Measurements from ENCODE around the gene OLFML2B.

The OLFML2B gene

DNA sequence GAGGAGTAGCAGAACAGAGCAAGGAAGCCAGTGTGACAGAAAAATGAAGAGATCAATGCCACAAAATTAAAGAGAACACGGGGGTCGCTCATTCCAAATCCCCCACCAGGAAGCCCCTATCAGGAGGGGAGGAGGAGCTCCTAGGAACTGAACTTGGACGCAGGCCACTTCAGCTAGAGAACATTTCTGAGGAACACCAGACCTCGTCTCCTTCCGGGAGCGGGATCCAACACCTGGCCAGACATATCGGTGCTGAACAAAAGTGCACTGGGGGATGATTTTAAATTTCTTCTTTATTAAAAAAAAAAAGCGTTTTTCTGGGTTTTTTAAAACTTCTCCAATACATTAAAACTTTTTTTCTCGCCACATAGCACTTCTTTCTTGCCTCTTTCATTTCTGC lies 40.8 kb downstream of the OLFML2B start:
- Mint-ChIP-seq H3K9me3 (peaks cover 8% of the 10 kb centered on the region), H3K36me3 (peaks cover 7% of the 10 kb centered on the region), H3K4me3 (no peak overlapping the region), H3K4me1 (no peaks in the 10 kb centered on the region), H3K27ac (no peak overlapping the region), H3K27me3 (no peaks in the 10 kb centered on the region)

DNA sequence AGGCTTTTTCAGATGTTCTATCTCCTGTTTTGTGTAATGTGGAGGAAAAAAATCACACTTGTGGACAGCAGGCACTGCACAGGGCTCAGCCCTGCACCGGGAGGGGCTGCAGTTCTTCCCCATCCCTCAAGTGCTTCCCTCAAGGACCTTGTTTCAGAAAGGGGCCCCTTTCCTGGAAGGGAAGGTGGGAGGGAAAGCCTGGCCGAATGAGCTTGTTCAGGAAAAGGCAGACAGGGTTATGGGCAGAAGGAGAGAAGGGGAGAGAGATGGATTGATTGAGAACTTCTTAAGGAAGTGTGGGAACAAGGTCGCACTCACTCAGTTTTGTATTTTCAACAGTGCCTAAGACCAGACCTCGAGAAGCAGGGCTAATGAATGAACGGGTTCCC lies 41.2 kb downstream of the OLFML2B start:
- no peak overlapping the region for H3K4me3 Mint-ChIP-seq
- no peaks in the 10 kb centered on the region for H3K27me3 Mint-ChIP-seq
- no peak overlapping the region for H3K27ac Mint-ChIP-seq
- H3K4me1 Mint-ChIP-seq, result no peaks in the 10 kb centered on the region
- peaks cover 5% of the 10 kb centered on the region for H3K9me3 Mint-ChIP-seq
- peaks cover 5% of the 10 kb centered on the region for H3K36me3 Mint-ChIP-seq

DNA sequence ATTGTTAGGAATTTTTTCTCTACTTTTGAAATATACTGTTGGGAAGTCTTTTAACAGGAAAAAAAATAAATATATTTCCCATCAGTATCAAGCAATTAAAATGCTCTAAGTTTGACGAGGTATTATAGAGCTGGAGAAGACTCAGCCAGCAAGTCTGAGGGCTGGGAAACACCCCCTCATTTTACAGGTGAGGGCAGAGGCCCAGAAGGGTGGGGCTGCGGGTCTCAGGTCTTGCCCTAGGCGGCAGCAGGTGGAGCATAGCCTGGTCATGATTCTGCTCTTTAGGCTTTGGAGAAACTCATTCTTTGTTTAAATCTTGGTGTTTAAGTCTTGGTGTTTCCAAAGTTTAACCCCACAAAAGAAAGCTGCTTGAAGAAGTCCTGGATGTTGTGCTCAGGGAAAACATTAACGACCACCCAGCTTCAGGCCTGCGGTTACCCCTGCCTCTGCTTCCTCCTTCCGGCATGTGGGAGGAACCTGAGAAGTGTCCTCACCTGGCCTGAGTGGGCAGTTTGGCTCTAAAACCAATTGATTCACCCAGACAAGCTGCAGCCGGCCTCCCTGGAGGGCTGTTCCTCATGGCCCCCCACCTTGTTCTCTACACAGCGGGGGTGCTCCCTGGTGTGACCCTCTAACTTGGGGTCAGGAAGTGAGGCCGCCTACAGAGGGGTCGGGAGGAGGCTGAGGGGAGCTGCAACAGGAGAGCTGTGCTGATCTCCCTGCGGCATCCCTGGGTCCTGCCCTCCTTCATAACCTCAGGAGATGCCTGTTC lies 41.7 kb downstream of the OLFML2B start:
- Mint-ChIP-seq H3K9me3 (no peaks in the 10 kb centered on the region), H3K27me3 (no peaks in the 10 kb centered on the region), H3K27ac (no peak overlapping the region), H3K4me1 (no peaks in the 10 kb centered on the region), H3K4me3 (no peak overlapping the region), H3K36me3 (peaks cover 2% of the 10 kb centered on the region)

DNA sequence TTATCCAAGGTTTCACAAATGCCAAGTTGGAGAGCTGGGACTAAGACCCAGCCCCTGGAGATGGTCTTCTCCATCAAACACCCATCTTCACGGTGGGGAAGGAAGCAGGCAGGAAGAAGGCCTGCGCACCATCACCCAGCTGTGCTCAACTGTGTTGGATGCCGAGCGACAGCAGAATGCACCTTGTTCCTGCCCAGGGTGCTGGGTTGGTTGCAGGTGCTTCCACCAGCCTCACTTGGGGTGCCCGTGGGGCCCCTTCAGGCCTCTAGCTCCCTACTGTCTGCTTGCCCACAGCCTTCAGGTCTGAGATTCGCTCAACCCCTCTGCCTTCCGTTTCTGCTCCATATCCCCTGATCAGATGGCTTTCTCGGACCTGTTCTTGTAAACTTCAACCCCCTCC lies 42.5 kb downstream of the OLFML2B start:
- H3K27me3 Mint-ChIP-seq, result no peaks in the 10 kb centered on the region
- H3K27ac Mint-ChIP-seq, result no peak overlapping the region

DNA sequence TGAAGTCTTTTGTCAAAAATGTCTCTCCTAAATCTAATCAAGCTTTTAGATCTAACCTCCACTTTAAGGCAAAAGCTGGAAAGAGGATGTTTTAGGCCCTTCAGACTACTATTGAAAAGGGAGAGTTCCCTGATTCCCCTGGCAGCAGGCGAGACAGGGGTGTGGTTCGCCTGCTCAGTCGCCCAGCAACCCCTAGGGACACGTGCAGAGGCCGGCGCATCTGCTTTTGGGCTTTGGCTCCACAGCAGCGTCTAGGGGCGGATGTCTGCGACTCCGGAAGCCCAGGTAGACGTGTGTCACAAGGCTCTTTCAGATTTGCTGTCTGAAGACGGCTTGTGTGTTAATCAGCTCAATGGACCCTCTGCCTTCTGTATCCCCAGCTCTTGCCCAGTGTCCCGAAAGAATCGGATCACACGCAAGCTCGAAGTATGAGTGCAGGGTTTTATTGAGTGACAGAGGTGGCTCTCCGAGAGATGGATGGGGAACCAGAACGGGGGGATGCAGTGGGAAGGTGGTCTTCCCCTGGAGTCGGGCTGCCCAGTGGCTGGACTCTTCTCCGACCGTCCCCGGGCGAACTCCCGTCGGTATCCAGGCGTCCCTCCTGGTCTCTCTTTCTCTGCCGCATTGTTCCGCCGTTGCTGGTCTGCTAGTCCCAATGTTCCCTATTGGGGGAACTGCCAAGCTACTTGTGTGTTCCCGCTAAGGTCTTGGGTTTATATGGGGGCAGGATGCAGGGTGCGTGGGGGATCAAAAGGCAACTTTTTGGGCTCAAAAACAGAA lies 45.5 kb downstream of the OLFML2B start:
- no peaks in the 10 kb centered on the region for H3K27me3 Mint-ChIP-seq
- H3K4me1 Mint-ChIP-seq, result peaks cover 4% of the 10 kb centered on the region
- H3K27ac Mint-ChIP-seq, result peak overlapping the region; percentile 8
- no peak overlapping the region for H3K4me3 Mint-ChIP-seq
- no peaks in the 10 kb centered on the region for H3K9me3 Mint-ChIP-seq
- H3K36me3 Mint-ChIP-seq, result peaks cover 4% of the 10 kb centered on the region

More for the DNA sequence above, 42.5 kb downstream of the OLFML2B start:
- H3K9me3 Mint-ChIP-seq, result no peaks in the 10 kb centered on the region
- H3K4me3 Mint-ChIP-seq, result no peak overlapping the region
- no peaks in the 10 kb centered on the region for H3K4me1 Mint-ChIP-seq
- peaks cover 2% of the 10 kb centered on the region for H3K36me3 Mint-ChIP-seq

DNA sequence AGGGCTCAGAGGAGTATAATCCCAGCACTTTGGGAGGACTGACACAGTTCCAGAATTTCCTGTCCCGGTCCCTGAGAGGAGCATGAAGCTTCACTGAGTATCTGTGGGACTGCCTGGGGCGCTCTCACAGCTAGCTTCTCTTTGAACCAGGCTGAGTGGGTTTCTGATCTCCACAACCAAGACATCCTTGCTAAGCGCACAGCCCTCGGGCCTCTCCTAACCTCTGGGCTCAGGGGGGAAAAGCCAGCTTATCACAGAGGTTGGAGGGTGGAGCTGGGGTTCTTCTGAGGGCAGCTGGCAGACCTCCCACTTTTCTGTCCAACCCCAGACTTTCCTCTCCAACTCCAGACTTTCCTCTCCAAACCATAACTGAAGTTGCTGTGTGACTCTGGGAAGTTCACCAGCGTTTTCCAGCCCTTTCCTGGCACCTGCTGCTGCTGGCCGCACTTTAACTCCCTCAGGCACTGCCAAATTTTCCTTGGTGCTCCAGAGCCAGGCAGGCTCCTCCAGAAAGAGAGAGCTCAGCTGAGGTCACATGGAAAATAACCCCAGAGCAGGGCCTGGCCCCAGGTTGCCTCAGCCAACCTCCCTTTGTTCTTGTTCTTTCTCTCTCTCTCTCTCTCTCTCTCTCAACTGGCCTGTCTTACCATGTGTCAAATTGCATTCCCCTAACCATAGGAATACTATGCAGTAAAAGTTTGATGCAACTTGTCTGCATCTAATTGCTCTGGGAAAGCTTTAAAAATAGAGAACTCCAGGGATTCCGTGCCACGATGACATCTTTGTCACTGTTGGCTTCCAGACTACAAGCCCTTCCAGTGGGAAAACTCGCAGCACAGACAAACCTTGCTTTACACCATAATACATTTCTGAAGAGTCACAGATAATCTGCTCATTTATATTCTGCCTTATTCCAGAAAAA lies 49.5 kb downstream of the OLFML2B start:
- H3K36me3 Mint-ChIP-seq, result peaks cover 4% of the 10 kb centered on the region
- peaks cover 17% of the 10 kb centered on the region for H3K4me1 Mint-ChIP-seq
- no peak overlapping the region for H3K4me3 Mint-ChIP-seq
- H3K27ac Mint-ChIP-seq, result no peak overlapping the region
- H3K27me3 Mint-ChIP-seq, result no peaks in the 10 kb centered on the region
- no peaks in the 10 kb centered on the region for H3K9me3 Mint-ChIP-seq

DNA sequence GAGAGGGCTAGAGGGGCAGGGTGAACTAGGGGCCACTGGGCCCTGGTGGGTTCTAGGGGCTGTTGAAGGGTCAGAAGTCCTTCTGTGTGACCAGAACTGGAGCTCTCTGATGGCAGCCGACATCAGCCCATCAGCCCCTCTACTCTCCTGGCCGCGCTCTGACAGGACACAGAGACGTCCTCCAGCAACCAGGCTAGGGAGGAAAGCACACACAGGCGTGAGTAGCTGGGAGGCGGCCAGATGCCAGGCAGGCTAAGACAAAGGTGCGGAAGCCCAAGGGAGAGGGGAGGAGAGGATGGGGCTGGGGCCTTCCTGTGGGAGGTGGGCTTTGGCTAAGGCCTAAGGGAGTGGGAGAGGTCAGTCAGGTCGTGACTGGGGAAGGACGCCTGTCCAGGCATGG lies 50.8 kb downstream of the OLFML2B start:
- H3K27ac Mint-ChIP-seq, result no peak overlapping the region
- no peak overlapping the region for H3K4me3 Mint-ChIP-seq
- H3K36me3 Mint-ChIP-seq, result peaks cover 4% of the 10 kb centered on the region
- H3K4me1 Mint-ChIP-seq, result peaks cover 19% of the 10 kb centered on the region
- H3K9me3 Mint-ChIP-seq, result no peaks in the 10 kb centered on the region
- no peaks in the 10 kb centered on the region for H3K27me3 Mint-ChIP-seq

DNA sequence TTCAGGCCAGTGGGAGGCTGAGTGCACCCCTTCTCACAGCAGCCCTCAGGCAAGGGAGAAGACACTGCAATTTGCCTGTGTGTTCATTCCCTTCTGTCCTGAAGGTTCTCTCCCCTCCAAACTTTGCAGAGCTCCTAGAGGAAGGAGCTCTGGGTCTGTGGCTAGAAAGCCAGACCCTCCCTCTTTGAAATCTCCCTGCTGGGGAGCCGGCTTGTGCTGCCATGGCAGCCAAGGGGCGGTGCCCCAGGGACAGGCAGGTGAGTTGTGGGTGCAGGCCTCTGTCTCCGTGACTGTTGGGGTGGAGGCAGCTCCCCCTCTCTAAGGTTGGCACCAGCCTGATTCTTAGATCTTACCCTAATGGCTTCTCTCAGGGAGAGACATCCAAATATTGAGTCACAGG lies 53.0 kb downstream of the OLFML2B start:
- H3K4me3 Mint-ChIP-seq, result no peak overlapping the region
- no peaks in the 10 kb centered on the region for H3K9me3 Mint-ChIP-seq
- peaks cover 19% of the 10 kb centered on the region for H3K4me1 Mint-ChIP-seq
- peaks cover 16% of the 10 kb centered on the region for H3K36me3 Mint-ChIP-seq
- no peak overlapping the region for H3K27ac Mint-ChIP-seq
- H3K27me3 Mint-ChIP-seq, result no peaks in the 10 kb centered on the region

DNA sequence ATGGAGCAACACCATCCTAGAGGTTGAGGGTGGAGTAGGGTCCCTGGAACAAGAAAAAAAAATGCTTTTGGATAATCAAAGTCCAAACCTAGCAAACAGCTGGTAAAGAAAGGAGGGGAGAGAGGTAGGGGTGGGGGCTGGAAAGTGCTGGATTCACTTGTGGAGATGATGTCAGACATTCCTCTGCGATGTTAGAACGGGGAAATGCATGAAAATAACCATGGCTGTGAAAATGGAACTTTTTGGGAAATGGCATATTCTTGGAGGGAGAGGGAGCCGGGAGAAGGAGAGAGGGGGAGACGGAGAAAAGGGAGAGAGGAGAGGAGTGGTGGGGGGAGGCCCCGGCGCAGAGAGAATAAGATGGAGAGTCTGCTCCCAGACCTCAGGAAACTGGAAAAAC lies 53.6 kb downstream of the OLFML2B start:
- Mint-ChIP-seq H3K9me3 (no peaks in the 10 kb centered on the region), H3K27ac (no peak overlapping the region), H3K27me3 (no peaks in the 10 kb centered on the region), H3K36me3 (peaks cover 16% of the 10 kb centered on the region), H3K4me3 (no peak overlapping the region), H3K4me1 (peaks cover 19% of the 10 kb centered on the region)

DNA sequence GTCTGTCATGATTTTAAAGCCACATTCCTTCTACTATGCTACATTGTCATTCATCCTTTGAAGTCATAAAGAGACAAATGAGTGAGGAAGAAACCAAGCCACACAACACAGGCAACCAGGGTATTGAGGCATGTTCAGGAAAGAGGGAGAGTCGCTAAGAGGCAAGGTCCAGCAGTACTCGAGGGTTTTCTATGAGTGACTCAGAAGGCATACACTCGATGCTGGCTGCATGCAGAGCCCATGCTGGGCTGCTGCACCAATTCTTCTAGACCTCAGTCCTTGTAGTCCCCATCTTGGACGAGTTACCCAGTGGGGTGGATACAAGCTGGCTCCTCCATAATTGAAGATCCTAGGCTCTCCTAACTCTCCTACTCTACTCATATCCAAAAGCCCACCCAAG lies 57.6 kb downstream of the OLFML2B start:
- peak overlapping the region; percentile 15 for H3K27ac Mint-ChIP-seq
- H3K36me3 Mint-ChIP-seq, result peaks cover 17% of the 10 kb centered on the region
- H3K9me3 Mint-ChIP-seq, result no peaks in the 10 kb centered on the region
- H3K4me3 Mint-ChIP-seq, result no peak overlapping the region
- peaks cover 43% of the 10 kb centered on the region for H3K4me1 Mint-ChIP-seq
- H3K27me3 Mint-ChIP-seq, result no peaks in the 10 kb centered on the region

DNA sequence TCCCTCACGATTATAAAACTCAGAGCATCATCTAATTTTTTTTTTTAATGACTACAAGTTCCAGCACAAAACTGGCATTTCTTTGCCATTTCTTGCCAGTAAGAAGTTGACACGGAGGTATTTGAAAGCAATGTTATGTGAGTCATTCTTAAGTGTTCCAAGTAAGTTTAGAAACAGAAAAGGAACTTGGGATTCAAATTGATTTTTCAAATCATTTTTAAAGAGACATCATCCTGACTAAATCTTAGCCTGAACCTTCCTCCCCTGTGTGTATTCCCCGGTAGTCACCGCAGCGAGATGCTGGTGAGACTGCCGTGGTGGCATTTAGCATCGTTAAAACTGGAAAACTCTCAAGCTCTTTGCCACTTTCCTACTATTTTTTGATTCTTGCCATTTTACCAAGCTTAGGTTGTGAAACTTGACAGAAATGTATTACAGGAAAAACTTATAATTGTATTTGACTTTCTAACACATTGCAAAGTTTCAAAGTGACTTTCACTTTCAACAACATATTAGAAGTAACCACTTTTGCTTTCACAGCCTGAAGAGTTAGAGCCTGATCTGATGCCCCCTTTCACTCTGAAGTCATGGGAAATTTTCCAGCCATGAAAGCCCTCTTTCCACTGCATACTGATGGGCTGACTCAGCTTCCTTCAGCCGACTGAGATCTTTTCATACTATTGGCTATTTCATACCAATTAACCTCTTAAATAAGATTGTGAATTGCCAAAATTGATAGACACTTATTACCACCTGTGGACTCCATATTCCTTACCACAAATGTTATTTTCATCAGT lies 61.4 kb downstream of the OLFML2B start:
- H3K9me3 Mint-ChIP-seq, result no peaks in the 10 kb centered on the region
- H3K36me3 Mint-ChIP-seq, result peaks cover 22% of the 10 kb centered on the region
- H3K4me3 Mint-ChIP-seq, result peak overlapping the region; percentile 86
- H3K4me1 Mint-ChIP-seq, result peaks cover 53% of the 10 kb centered on the region
- H3K27ac Mint-ChIP-seq, result peak overlapping the region; percentile 99
- no peaks in the 10 kb centered on the region for H3K27me3 Mint-ChIP-seq

DNA sequence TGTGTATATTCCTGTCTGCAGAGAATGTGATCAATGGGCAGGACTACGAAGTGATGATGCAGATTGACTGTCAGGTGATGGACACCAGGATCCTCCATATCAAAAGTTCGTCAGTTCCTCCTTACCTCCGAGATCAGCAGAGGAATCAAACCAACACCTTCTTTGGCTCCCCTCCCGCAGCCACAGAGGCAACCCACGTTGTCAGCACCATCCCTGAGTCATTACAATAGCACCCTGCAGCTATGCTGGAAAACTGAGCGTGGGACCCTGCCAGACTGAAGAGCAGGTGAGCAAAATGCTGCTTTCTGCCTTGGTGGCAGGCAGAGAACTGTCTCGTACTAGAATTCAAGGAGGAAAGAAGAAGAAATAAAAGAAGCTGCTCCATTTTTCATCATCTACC lies 65.2 kb downstream of the OLFML2B start:
- no peaks in the 10 kb centered on the region for H3K9me3 Mint-ChIP-seq
- no peaks in the 10 kb centered on the region for H3K27me3 Mint-ChIP-seq
- H3K27ac Mint-ChIP-seq, result no peak overlapping the region
- peaks cover 71% of the 10 kb centered on the region for H3K4me1 Mint-ChIP-seq
- H3K36me3 Mint-ChIP-seq, result peaks cover 21% of the 10 kb centered on the region
- H3K4me3 Mint-ChIP-seq, result no peak overlapping the region

DNA sequence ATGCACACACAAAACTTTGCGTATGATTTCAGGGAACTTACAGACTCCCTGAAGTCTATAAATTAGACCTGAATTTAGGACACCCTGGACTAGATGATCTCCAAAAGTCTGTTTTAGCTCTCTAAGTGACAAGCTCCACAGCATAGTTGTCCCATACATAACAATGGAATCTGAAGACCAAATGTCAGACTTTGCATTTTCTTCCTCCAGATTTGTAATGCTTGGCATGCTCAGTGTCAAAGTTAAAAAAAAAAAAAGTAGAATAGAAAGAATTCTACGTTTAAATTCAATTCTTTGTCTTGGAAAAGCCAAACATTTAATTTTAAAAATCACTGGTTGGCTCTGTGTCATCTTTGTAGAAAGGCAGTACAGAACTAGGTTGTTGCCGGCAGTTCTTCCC lies 66.7 kb downstream of the OLFML2B start:
- no peaks in the 10 kb centered on the region for H3K9me3 Mint-ChIP-seq
- H3K27ac Mint-ChIP-seq, result no peak overlapping the region
- no peak overlapping the region for H3K4me3 Mint-ChIP-seq
- H3K36me3 Mint-ChIP-seq, result peaks cover 25% of the 10 kb centered on the region
- H3K27me3 Mint-ChIP-seq, result no peaks in the 10 kb centered on the region
- peaks cover 71% of the 10 kb centered on the region for H3K4me1 Mint-ChIP-seq

DNA sequence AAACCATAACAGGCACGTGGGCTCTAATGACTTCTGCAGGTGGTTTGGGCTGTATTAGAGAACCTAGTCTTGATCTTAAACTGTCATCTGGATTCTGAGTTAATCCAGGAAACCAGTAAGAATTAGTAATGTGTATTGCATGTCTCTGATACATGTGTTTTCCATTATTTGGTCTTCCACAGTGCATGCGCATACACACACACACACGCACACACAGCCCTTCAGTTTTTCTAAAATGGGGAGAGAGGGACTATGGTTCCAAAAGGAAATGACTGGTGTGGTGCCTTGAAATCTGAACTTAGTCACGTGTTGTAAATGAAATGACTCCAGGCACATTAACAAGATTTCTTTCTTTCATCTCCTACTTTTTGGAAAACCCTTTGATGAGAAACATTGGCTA lies 67.6 kb downstream of the OLFML2B start:
- H3K36me3 Mint-ChIP-seq, result peaks cover 30% of the 10 kb centered on the region
- H3K27ac Mint-ChIP-seq, result no peak overlapping the region
- H3K27me3 Mint-ChIP-seq, result no peaks in the 10 kb centered on the region
- no peak overlapping the region for H3K4me3 Mint-ChIP-seq
- H3K9me3 Mint-ChIP-seq, result no peaks in the 10 kb centered on the region
- peaks cover 71% of the 10 kb centered on the region for H3K4me1 Mint-ChIP-seq

DNA sequence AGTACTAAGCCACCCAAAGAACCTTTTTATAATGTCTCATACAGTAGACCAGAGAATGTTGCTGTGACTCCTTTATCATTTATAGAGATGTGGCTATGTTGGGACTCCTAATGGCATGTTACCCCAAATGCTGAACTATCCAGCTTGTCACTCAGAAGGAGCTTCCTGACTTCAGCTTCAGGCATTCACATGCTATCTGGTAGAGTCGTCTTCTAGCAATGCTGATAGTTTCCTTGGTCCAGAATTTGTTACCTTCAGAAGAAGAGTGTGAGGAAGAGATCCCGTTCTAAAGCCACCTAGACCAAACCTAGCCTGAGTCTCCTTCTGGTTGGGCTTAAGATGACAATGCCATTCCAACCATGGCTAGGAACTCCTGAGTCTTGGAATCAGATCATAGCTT lies 68.1 kb downstream of the OLFML2B start:
- no peaks in the 10 kb centered on the region for H3K9me3 Mint-ChIP-seq
- H3K4me1 Mint-ChIP-seq, result peaks cover 70% of the 10 kb centered on the region
- no peak overlapping the region for H3K4me3 Mint-ChIP-seq
- H3K36me3 Mint-ChIP-seq, result peaks cover 30% of the 10 kb centered on the region
- H3K27me3 Mint-ChIP-seq, result no peaks in the 10 kb centered on the region
- H3K27ac Mint-ChIP-seq, result no peak overlapping the region
